Tibial nerve (tissue), 4 donors: ENCODE measurements around the gene CORO2B. TPM values are rescaled to one million over a fixed set of nuclear protein-coding genes. Genes with fewer than 3 reads are reported as not detected.
"Not testable (repeated sequence)": the region's sequence is repeated elsewhere in the genome, so short reads cannot be mapped to it uniquely, and the experiment has no call there.

Source experiments
- DNase-seq, 2 donors: peaks; one replicate each; pipeline ENCODE4 v3.0.0-alpha.2; 2019; ENCODE audit warnings: low spot score in 2 of 2
- H3K27ac ChIP-seq, 4 donors: fragments of 200-600 bp; sonication (generic) in 3 of 4; one replicate each; pipeline ENCODE4 v1.5.1; 2017 to 2019; ENCODE audit warnings: mild to moderate bottlenecking in 1 of 4
- H3K27me3 ChIP-seq, 2 donors: fragments of 200-600 bp; sonication (generic) in 1 of 2; one replicate each; pipeline versions ENCODE4 v1.5.1 to v1.6.0; 2017 to 2019
- H3K36me3 ChIP-seq, 3 donors: fragments of 200-600 bp; sonication (generic); one replicate each; pipeline ENCODE4 v1.5.1; 2018 to 2019
- H3K4me1 ChIP-seq, 4 donors: fragments of 200-600 bp; sonication (generic) in 3 of 4; one replicate each; pipeline ENCODE4 v1.5.1; 2017 to 2019
- H3K4me3 ChIP-seq, 4 donors: fragments of 200-600 bp; sonication (generic) in 3 of 4; one replicate each; pipeline ENCODE4 v1.5.1; 2017 to 2019; ENCODE audit warnings: mild to moderate bottlenecking in 1 of 4, moderate library complexity in 1 of 4
- H3K9me3 ChIP-seq, 4 donors: fragments of 200-600 bp; sonication (generic) in 3 of 4; one replicate each; pipeline ENCODE4 v1.5.1; 2017 to 2019
- CTCF ChIP-seq, 5 experiments: fragments of 200-600 bp in 3 of 5; fragments of 450-650 bp in 2 of 5; sonication (generic) in 3 of 5; IDR thresholded peaks; one replicate each; pipeline ENCODE4 v1.5.1; 2016 to 2019; ENCODE audit warnings: antibody characterized with exemption in 5 of 5, mild to moderate bottlenecking in 3 of 5, moderate library complexity in 2 of 5
- EP300 ChIP-seq, 2 donors: sonication (generic); formaldehyde crosslinking; IDR thresholded peaks; one replicate each; pipeline ENCODE4 v1.6.1; 2017; ENCODE audit warnings: antibody characterized with exemption in 2 of 2, mild to moderate bottlenecking in 1 of 2
- POLR2A ChIP-seq, 2 donors: fragments of 450-650 bp; IDR thresholded peaks; one replicate each; pipeline ENCODE4 v1.6.1; 2017; ENCODE audit warnings: antibody characterized with exemption in 2 of 2, mild to moderate bottlenecking in 2 of 2, moderate library complexity in 2 of 2
- WGBS, 2 donors: methylation state at CpG; one replicate each; pipeline ENCODE4 v1.1.5; 2018; 5-methylcytosine and 5-hydroxymethylcytosine counted together
- total RNA-seq, 4 donors: library from RNA; depleted of rRNA; stranded (reverse); fragments of >200 nt; gene quantifications; one replicate each; pipeline ENCODE4 v1.1.0, GENCODE V29; 2016

CORO2B gene
- total RNA-seq, 4 donors from 2014 or later = 6.3 to 12.6 (median 9.6) TPM

DNA sequence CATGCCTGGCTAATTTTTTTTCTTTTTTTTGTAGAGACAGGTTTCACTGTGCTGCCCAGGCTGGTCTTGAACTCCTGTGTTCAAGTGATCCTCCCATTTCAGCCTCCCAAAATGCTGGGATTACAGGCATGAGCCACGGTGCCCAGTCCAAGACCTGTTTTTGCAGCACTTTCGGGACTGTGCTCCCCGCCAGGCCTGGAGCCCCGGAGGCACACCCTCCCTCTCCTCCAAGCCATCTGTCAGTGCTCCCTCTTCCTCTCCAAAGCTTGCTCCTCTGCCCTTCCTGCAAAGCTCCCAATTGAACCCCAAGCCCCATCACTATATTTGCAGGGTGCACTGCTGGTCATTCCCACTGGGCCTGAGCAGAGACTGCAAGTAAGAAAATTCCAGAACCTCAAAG lies 98.1 kb downstream of the CORO2B start:
- DNase-seq = no peak
- WGBS, 2 donors = 84 to 92% methylated on average over 4 of the region's 4 CpGs
- peaks cover 0 to 20% (median 0%) of the 10 kb centered on the region in 4 donors for H3K4me1 ChIP-seq
- no peaks in the 10 kb centered on the region for H3K27me3 ChIP-seq
- no peak overlapping the region for H3K4me3 ChIP-seq
- TF ChIP-seq CTCF (IDR thresholded peaks at IDR 0.05) (no peak), EP300 (IDR thresholded peaks at IDR 0.05) (no peak), POLR2A (IDR thresholded peaks at IDR 0.05) (no peak)
- no peaks in the 10 kb centered on the region for H3K9me3 ChIP-seq
- no peaks in the 10 kb centered on the region for H3K36me3 ChIP-seq
- H3K27ac ChIP-seq = no peak overlapping the region

- TF ChIP-seq EP300 (IDR thresholded peaks at IDR 0.05) = no peak
- no peak for TF ChIP-seq CTCF (IDR thresholded peaks at IDR 0.05)
- TF ChIP-seq POLR2A (IDR thresholded peaks at IDR 0.05) = no peak
- DNase-seq = no peak
- no peaks in the 10 kb centered on the region for H3K36me3 ChIP-seq
- no peak overlapping the region for H3K27ac ChIP-seq
- H3K4me3 ChIP-seq = no peak overlapping the region
- no peaks in the 10 kb centered on the region for H3K9me3 ChIP-seq
- peaks cover 0 to 20% (median 0%) of the 10 kb centered on the region in 4 donors for H3K4me1 ChIP-seq
- 90 to 94% methylated on average over 3 of the region's 3 CpGs for WGBS, 2 donors
- H3K27me3 ChIP-seq = no peaks in the 10 kb centered on the region
These were observed 99.2 kb downstream of the CORO2B start for GRCh38 chr15:68677996-68678395.

- no peaks in the 10 kb centered on the region for H3K27me3 ChIP-seq
- H3K4me3 ChIP-seq = no peak overlapping the region
- no peak for TF ChIP-seq POLR2A (IDR thresholded peaks at IDR 0.05)
- TF ChIP-seq EP300 (IDR thresholded peaks at IDR 0.05) = no peak
- TF ChIP-seq CTCF (IDR thresholded peaks at IDR 0.05) = no peak
- no peaks in the 10 kb centered on the region for H3K36me3 ChIP-seq
- H3K9me3 ChIP-seq = no peaks in the 10 kb centered on the region
- peaks cover 0 to 19% (median 0%) of the 10 kb centered on the region in 4 donors for H3K4me1 ChIP-seq
- DNase-seq = no peak
- WGBS, 2 donors = 88 to 100% methylated on average over 4 to 5 of the region's 5 CpGs
- no peak overlapping the region for H3K27ac ChIP-seq
These were observed 100.0 kb downstream of the CORO2B start for GRCh38 chr15:68678746-68679145.

DNA sequence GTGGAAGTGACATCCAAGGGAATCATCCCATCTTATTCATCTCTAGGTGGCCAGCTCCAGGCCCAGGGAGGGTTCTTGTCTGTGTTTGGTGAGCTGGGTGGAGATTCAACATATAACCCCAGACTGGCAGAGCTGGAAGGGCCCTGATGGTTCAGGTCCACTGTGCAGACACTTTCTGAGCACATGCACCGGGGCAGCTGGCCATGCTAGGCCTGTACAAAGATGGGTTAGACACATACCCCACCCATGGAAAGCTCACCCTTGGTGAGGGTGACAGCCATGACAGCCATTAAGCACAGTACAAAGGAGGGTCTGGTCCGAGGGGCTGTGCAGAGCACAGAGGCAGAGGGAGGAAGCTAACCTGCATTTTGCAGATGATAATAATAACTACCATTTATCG lies 100.4 kb downstream of the CORO2B start:
- no peak for DNase-seq
- Histone ChIP-seq H3K9me3 (no peaks in the 10 kb centered on the region), H3K4me1 (peaks cover 0 to 15% (median 0%) of the 10 kb centered on the region in 4 donors), H3K27ac (no peak overlapping the region), H3K4me3 (no peak overlapping the region), H3K27me3 (no peaks in the 10 kb centered on the region), H3K36me3 (no peaks in the 10 kb centered on the region)
- 87 to 92% methylated on average over 3 of the region's 3 CpGs for WGBS, 2 donors
- TF ChIP-seq POLR2A (IDR thresholded peaks at IDR 0.05) (no peak), EP300 (IDR thresholded peaks at IDR 0.05) (no peak), CTCF (IDR thresholded peaks at IDR 0.05) (no peak)

DNA sequence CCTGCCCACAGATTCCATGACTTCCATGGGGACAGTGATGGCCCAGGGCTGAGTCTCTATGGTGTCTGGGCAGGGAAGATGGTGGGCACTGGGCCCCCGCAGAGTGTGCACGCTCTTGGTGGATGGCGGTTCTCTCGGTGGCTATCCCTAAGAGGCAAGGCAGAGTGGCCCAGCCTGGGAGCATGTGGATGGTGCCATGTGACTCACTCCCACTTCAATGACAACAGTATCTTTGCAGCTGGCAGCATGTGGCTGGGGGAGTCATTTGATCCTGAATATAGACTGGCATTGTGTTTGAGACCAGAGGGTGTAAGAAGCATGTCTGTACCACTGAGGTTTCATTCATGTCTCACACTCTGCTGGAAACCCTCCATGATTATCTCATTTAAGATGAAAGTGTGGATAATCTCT lies 101.2 kb downstream of the CORO2B start:
- H3K36me3 ChIP-seq = no peaks in the 10 kb centered on the region
- no peak overlapping the region for H3K27ac ChIP-seq
- no peak for DNase-seq
- no peaks in the 10 kb centered on the region for H3K27me3 ChIP-seq
- no peaks in the 10 kb centered on the region for H3K9me3 ChIP-seq
- H3K4me1 ChIP-seq = peaks cover 0 to 7% (median 0%) of the 10 kb centered on the region in 4 donors
- H3K4me3 ChIP-seq = no peak overlapping the region
- 60 to 82% methylated on average over 4 of the region's 4 CpGs for WGBS, 2 donors
- no peak for TF ChIP-seq EP300 (IDR thresholded peaks at IDR 0.05)
- no peak for TF ChIP-seq CTCF (IDR thresholded peaks at IDR 0.05)
- no peak for TF ChIP-seq POLR2A (IDR thresholded peaks at IDR 0.05)

DNA sequence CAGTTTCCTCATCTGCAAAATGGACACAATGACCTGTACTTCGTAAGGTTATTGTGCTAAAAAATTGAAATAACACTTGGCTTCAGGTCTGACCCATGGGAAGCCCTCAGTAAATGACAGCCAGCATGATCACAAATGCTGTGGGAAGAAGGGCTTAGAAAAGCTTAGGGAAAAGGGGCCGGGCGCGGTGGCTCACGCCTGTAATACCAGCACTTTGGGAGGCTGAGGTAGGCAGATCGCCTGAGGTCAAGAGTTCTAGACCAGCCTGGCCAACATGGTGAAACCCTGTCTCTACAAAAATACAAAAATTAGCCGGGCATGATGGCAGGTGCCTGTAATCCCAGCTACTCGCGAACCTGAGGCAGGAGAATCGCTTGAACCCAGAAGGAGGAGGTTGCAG lies 102.0 kb downstream of the CORO2B start:
- DNase-seq, H3K4me3 ChIP-seq, H3K27me3 ChIP-seq, H3K9me3 ChIP-seq, H3K27ac ChIP-seq, H3K4me1 ChIP-seq, H3K36me3 ChIP-seq: not testable (repeated sequence)
- WGBS, 2 donors = 91 to 93% methylated on average over 10 of the region's 10 CpGs
